Liver (tissue), 8 donors: ENCODE measurements around the gene LOC128125822.
A peak's percentile ranks its signal among the peaks of the same experiment; 100 is the strongest.

Experiments
- DNase-seq: peaks from one replicate; pipeline ENCODE4 v3.0.0-alpha.2; 2017; ENCODE audit warnings: low spot score
- H3K27ac ChIP-seq, 2 donors: one replicate each; pipeline ENCODE4 v1.7.0; 2013; ENCODE audit warnings: inconsistent platforms in 2 of 2, low read length in 2 of 2, control low read depth in 1 of 2, low read depth in 1 of 2, mild to moderate bottlenecking in 1 of 2
- H3K27me3 ChIP-seq, 4 donors: one replicate each; pipeline versions ENCODE4 v1.6.1 to v1.7.0; 2013; ENCODE audit warnings: low read length in 3 of 4, inconsistent platforms in 1 of 4, mild to moderate bottlenecking in 1 of 4, moderate library complexity in 1 of 4; ENCODE audit not compliant: control insufficient read depth in 4 of 4, insufficient read depth in 4 of 4
- H3K36me3 ChIP-seq, 4 donors: one replicate each; pipeline versions ENCODE4 v1.6.1 to v1.7.0; 2013; ENCODE audit warnings: low read length in 3 of 4, mild to moderate bottlenecking in 3 of 4, low read depth in 1 of 4, moderate library complexity in 1 of 4; ENCODE audit not compliant: control insufficient read depth in 4 of 4, insufficient read depth in 3 of 4
- H3K4me1 ChIP-seq, 4 donors: one replicate each; pipeline versions ENCODE4 v1.6.1 to v1.7.0; 2013; ENCODE audit warnings: low read length in 3 of 4, mild to moderate bottlenecking in 3 of 4, moderate library complexity in 1 of 4; ENCODE audit not compliant: control insufficient read depth in 4 of 4, insufficient read depth in 4 of 4
- H3K4me3 ChIP-seq, 3 donors: one replicate each; pipeline versions ENCODE4 v1.6.1 to v1.7.0; 2013; ENCODE audit warnings: low read length in 3 of 3, control low read depth in 1 of 3, low read depth in 1 of 3, mild to moderate bottlenecking in 1 of 3
- H3K9ac ChIP-seq, 2 donors: one replicate each; pipeline ENCODE4 v1.7.0; 2013; ENCODE audit warnings: low read length in 2 of 2, mild to moderate bottlenecking in 2 of 2, moderate library complexity in 2 of 2, control low read depth in 1 of 2, low read depth in 1 of 2
- H3K9me3 ChIP-seq, 4 donors: one replicate each; pipeline versions ENCODE4 v1.6.1 to v1.7.0; 2013; ENCODE audit warnings: low read length in 3 of 4; ENCODE audit not compliant: control insufficient read depth in 4 of 4
- EGR1 ChIP-seq, 2 donors: IDR thresholded peaks; 2 replicates each; pipeline ENCODE4 v1.6.1; 2016 to 2018; ENCODE audit warnings: antibody characterized with exemption in 2 of 2, low read depth in 2 of 2
- FOXA1 ChIP-seq: IDR thresholded peaks from 2 replicates; pipeline ENCODE4 v1.6.1; 2016; ENCODE audit warnings: antibody characterized with exemption
- FOXA2 ChIP-seq: IDR thresholded peaks from 2 replicates; pipeline ENCODE4 v1.6.1; 2016; ENCODE audit warnings: antibody characterized with exemption
- GABPA ChIP-seq, 2 donors: IDR thresholded peaks in 1 of 2; conservative IDR thresholded peaks in 1 of 2; 2 replicates each; pipeline ENCODE4 v1.6.1; 2016; ENCODE audit warnings: antibody characterized with exemption in 2 of 2, mild to moderate bottlenecking in 1 of 2, moderate library complexity in 1 of 2
- HNF4A ChIP-seq, 2 donors: conservative IDR thresholded peaks; 2 replicates each; pipeline ENCODE4 v1.6.1; 2016; ENCODE audit warnings: antibody characterized with exemption in 2 of 2, mild to moderate bottlenecking in 2 of 2
- HNF4G ChIP-seq: IDR thresholded peaks from 2 replicates; pipeline ENCODE4 v1.6.1; 2016; ENCODE audit warnings: antibody characterized with exemption
- JUND ChIP-seq, 2 donors: IDR thresholded peaks; 2 replicates each; pipeline ENCODE4 v1.6.1; 2016; ENCODE audit warnings: antibody characterized with exemption in 2 of 2
- NR2F2 ChIP-seq: IDR thresholded peaks from 2 replicates; pipeline ENCODE4 v1.6.1; 2016; ENCODE audit warnings: antibody characterized with exemption
- RAD21 ChIP-seq, 2 donors: IDR thresholded peaks; 2 replicates each; pipeline ENCODE4 v1.6.1; 2016; ENCODE audit warnings: antibody characterized with exemption in 2 of 2, mild to moderate bottlenecking in 2 of 2
- RXRA ChIP-seq, 2 donors: IDR thresholded peaks; 2 replicates each; pipeline ENCODE4 v1.6.1; 2017 to 2018; ENCODE audit warnings: antibody characterized with exemption in 2 of 2, mild to moderate bottlenecking in 1 of 2
- SP1 ChIP-seq: IDR thresholded peaks from 2 replicates; pipeline ENCODE4 v1.6.1; 2018; ENCODE audit warnings: antibody characterized with exemption, mild to moderate bottlenecking
- TAF1 ChIP-seq: conservative IDR thresholded peaks from 2 replicates; pipeline ENCODE4 v1.6.1; 2016; ENCODE audit warnings: antibody characterized with exemption, mild to moderate bottlenecking
- YY1 ChIP-seq: IDR thresholded peaks from 2 replicates; pipeline ENCODE4 v1.6.1; 2016; ENCODE audit warnings: antibody characterized with exemption, mild to moderate bottlenecking
- WGBS: extraction: QIAGEN DNeasy Blood & Tissue Kit; methylation state at CpG from one replicate; pipeline ENCODE4 v1.1.7; 2013; 5-methylcytosine and 5-hydroxymethylcytosine counted together
- TF ChIP-seq, protein P1 (sequence below): fragments of 150-350 bp; IDR thresholded peaks from 2 replicates; pipeline ENCODE4 v1.5.1; 2017; ENCODE audit warnings: improper control_type of control experiment, low read depth, low read length; ENCODE audit not compliant: missing input control
- TF ChIP-seq, protein P2 (sequence below): IDR thresholded peaks from 2 replicates; pipeline ENCODE4 v1.6.1; 2016; ENCODE audit warnings: antibody characterized with exemption, mild to moderate bottlenecking
- TF ChIP-seq, protein P3 (sequence below): IDR thresholded peaks from 2 replicates; pipeline ENCODE4 v1.6.1; 2016; ENCODE audit warnings: antibody characterized with exemption
- TF ChIP-seq, protein P4 (sequence below): IDR thresholded peaks from 2 replicates; pipeline ENCODE4 v1.6.1; 2016; ENCODE audit warnings: antibody characterized with exemption
- TF ChIP-seq, protein P5 (sequence below): IDR thresholded peaks from 2 replicates; pipeline ENCODE4 v1.6.1; 2016; ENCODE audit warnings: antibody characterized with exemption
- donor health status: healthy.
- donor health status: healthy.
- donor health status: healthy.
- donor health status: healthy.
- donor health status: healthy.

Gene LOC128125822

DNA sequence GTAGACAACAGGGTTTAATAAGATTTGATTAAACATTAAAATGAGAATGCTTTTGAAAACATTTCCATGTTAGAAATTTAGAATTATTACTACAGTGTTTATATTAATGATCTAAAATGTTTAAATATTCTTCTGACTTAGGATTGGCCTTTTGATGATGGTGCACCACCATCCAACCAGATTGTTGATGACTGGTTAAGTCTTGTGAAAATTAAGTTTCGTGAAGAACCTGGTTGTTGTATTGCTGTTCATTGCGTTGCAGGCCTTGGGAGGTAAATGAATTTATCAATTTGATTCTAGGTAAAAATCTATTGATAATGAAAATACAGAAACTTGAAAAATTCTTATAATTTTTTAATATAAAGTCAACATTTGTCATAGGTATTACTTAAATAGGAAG is 6.5 kb downstream of the LOC128125822 start:
- Histone ChIP-seq H3K4me1 (peaks cover 0 to 12% (median 3%) of the 10 kb centered on the region in 4 donors), H3K36me3 (peaks cover 1 to 56% (median 42%) of the 10 kb centered on the region in 4 donors), H3K27ac (no peak overlapping the region), H3K9me3 (no peaks in the 10 kb centered on the region), H3K27me3 (no peaks in the 10 kb centered on the region), H3K9ac (peak overlapping the region in 1 of 2 donors; percentile 8), H3K4me3 (no peak overlapping the region)
- 94% methylated on average over 2 of the region's 2 CpGs for WGBS
- TF ChIP-seq SP1 (no peak), RAD21 (IDR thresholded peaks at IDR 0.05) (no peak), HNF4G (no peak), FOXA2 (no peak)
- DNase-seq: no peak

DNA sequence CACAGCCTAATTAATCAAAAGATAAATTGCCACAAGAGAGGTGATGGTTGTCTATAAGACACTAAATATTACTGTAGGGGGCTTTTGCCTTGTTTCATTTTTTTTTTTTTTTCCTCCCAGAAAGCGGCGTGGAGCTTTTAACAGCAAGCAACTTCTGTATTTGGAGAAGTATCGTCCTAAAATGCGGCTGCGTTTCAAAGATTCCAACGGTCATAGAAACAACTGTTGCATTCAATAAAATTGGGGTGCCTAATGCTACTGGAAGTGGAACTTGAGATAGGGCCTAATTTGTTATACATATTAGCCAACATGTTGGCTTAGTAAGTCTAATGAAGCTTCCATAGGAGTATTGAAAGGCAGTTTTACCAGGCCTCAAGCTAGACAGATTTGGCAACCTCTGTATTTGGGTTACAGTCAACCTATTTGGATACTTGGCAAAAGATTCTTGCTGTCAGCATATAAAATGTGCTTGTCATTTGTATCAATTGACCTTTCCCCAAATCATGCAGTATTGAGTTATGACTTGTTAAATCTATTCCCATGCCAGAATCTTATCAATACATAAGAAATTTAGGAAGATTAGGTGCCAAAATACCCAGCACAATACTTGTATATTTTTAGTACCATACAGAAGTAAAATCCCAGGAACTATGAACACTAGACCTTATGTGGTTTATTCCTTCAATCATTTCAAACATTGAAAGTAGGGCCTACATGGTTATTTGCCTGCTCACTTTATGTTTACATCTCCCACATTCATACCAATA is 7.8 kb downstream of the LOC128125822 start:
- Histone ChIP-seq H3K27me3 (no peaks in the 10 kb centered on the region), H3K9me3 (no peaks in the 10 kb centered on the region), H3K4me1 (peaks cover 0 to 12% (median 3%) of the 10 kb centered on the region in 4 donors), H3K9ac (no peak overlapping the region), H3K27ac (peak overlapping the region; percentile 2 to 7), H3K4me3 (no peak overlapping the region), H3K36me3 (peaks cover 1 to 56% (median 40%) of the 10 kb centered on the region in 4 donors)
- 95% methylated on average over 6 of the region's 6 CpGs for WGBS
- no peak for TF ChIP-seq GABPA (IDR thresholded peaks at IDR 0.05 in 1 of 2, conservative IDR thresholded peaks at IDR 0.05 in 1 of 2)
- TF ChIP-seq FOXA2: no peak
- TF ChIP-seq, protein P1, sequence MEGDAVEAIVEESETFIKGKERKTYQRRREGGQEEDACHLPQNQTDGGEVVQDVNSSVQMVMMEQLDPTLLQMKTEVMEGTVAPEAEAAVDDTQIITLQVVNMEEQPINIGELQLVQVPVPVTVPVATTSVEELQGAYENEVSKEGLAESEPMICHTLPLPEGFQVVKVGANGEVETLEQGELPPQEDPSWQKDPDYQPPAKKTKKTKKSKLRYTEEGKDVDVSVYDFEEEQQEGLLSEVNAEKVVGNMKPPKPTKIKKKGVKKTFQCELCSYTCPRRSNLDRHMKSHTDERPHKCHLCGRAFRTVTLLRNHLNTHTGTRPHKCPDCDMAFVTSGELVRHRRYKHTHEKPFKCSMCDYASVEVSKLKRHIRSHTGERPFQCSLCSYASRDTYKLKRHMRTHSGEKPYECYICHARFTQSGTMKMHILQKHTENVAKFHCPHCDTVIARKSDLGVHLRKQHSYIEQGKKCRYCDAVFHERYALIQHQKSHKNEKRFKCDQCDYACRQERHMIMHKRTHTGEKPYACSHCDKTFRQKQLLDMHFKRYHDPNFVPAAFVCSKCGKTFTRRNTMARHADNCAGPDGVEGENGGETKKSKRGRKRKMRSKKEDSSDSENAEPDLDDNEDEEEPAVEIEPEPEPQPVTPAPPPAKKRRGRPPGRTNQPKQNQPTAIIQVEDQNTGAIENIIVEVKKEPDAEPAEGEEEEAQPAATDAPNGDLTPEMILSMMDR: no peak
- TF ChIP-seq, protein P2, sequence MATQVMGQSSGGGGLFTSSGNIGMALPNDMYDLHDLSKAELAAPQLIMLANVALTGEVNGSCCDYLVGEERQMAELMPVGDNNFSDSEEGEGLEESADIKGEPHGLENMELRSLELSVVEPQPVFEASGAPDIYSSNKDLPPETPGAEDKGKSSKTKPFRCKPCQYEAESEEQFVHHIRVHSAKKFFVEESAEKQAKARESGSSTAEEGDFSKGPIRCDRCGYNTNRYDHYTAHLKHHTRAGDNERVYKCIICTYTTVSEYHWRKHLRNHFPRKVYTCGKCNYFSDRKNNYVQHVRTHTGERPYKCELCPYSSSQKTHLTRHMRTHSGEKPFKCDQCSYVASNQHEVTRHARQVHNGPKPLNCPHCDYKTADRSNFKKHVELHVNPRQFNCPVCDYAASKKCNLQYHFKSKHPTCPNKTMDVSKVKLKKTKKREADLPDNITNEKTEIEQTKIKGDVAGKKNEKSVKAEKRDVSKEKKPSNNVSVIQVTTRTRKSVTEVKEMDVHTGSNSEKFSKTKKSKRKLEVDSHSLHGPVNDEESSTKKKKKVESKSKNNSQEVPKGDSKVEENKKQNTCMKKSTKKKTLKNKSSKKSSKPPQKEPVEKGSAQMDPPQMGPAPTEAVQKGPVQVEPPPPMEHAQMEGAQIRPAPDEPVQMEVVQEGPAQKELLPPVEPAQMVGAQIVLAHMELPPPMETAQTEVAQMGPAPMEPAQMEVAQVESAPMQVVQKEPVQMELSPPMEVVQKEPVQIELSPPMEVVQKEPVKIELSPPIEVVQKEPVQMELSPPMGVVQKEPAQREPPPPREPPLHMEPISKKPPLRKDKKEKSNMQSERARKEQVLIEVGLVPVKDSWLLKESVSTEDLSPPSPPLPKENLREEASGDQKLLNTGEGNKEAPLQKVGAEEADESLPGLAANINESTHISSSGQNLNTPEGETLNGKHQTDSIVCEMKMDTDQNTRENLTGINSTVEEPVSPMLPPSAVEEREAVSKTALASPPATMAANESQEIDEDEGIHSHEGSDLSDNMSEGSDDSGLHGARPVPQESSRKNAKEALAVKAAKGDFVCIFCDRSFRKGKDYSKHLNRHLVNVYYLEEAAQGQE: peak; percentile 10
- TF ChIP-seq, protein P3, sequence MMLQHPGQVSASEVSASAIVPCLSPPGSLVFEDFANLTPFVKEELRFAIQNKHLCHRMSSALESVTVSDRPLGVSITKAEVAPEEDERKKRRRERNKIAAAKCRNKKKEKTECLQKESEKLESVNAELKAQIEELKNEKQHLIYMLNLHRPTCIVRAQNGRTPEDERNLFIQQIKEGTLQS: no peak
- TF ChIP-seq RAD21 (IDR thresholded peaks at IDR 0.05): peak in 1 of 2 donors; percentile 4
- TF ChIP-seq, protein P4, sequence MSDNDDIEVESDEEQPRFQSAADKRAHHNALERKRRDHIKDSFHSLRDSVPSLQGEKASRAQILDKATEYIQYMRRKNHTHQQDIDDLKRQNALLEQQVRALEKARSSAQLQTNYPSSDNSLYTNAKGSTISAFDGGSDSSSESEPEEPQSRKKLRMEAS: no peak
- TF ChIP-seq NR2F2: no peak
- TF ChIP-seq, protein P5, sequence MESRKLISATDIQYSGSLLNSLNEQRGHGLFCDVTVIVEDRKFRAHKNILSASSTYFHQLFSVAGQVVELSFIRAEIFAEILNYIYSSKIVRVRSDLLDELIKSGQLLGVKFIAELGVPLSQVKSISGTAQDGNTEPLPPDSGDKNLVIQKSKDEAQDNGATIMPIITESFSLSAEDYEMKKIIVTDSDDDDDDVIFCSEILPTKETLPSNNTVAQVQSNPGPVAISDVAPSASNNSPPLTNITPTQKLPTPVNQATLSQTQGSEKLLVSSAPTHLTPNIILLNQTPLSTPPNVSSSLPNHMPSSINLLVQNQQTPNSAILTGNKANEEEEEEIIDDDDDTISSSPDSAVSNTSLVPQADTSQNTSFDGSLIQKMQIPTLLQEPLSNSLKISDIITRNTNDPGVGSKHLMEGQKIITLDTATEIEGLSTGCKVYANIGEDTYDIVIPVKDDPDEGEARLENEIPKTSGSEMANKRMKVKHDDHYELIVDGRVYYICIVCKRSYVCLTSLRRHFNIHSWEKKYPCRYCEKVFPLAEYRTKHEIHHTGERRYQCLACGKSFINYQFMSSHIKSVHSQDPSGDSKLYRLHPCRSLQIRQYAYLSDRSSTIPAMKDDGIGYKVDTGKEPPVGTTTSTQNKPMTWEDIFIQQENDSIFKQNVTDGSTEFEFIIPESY: peak; percentile 82
- TF ChIP-seq HNF4A (conservative IDR thresholded peaks at IDR 0.05): no peak
- no peak for TF ChIP-seq HNF4G
- TF ChIP-seq TAF1: no peak
- no peak for TF ChIP-seq YY1
- TF ChIP-seq FOXA1: no peak
- TF ChIP-seq RXRA (IDR thresholded peaks at IDR 0.05): peak in 1 of 2 donors; percentile 17
- TF ChIP-seq SP1: no peak
- no peak for TF ChIP-seq JUND (IDR thresholded peaks at IDR 0.05)
- peak in 1 of 2 donors; percentile 11 for TF ChIP-seq EGR1 (IDR thresholded peaks at IDR 0.05; ENCODE audit: low read depth in 2 of 2)
- DNase-seq: no peak
